Skeletal muscle tissue (tissue), 4 donors: ENCODE measurements around the gene TMEM200B. TPM values are rescaled to one million over a fixed set of nuclear protein-coding genes. Genes with fewer than 3 reads are reported as not detected.
"Not testable (repeated sequence)": the region's sequence is repeated elsewhere in the genome, so short reads cannot be mapped to it uniquely, and the experiment has no call there.

Source experiments
- H3K27ac ChIP-seq: one replicate; pipeline ENCODE4 v1.7.0; 2013; ENCODE audit warnings: mild to moderate bottlenecking, low read depth, low read length, inconsistent platforms
- H3K27me3 ChIP-seq, 3 donors: one replicate each; pipeline ENCODE4 v1.7.0; 2013; ENCODE audit warnings: low read length in 3 of 3; ENCODE audit not compliant: control insufficient read depth in 3 of 3, insufficient read depth in 3 of 3
- H3K36me3 ChIP-seq, 3 donors: one replicate each; pipeline ENCODE4 v1.7.0; 2013; ENCODE audit warnings: low read length in 3 of 3; ENCODE audit not compliant: control insufficient read depth in 3 of 3, insufficient read depth in 3 of 3
- H3K4me1 ChIP-seq, 3 donors: one replicate each; pipeline ENCODE4 v1.7.0; 2013; ENCODE audit warnings: low read length in 3 of 3, mild to moderate bottlenecking in 3 of 3; ENCODE audit not compliant: control insufficient read depth in 3 of 3, insufficient read depth in 3 of 3
- H3K4me3 ChIP-seq, 3 donors: one replicate each; pipeline ENCODE4 v1.7.0; 2013; ENCODE audit warnings: low read length in 3 of 3
- H3K9ac ChIP-seq, 3 donors: one replicate each; pipeline ENCODE4 v1.7.0; 2013; ENCODE audit warnings: low read length in 3 of 3, mild to moderate bottlenecking in 3 of 3, moderate library complexity in 2 of 3, low read depth in 1 of 3
- H3K9me3 ChIP-seq, 3 donors: one replicate each; pipeline ENCODE4 v1.7.0; 2013; ENCODE audit warnings: low read length in 3 of 3; ENCODE audit not compliant: control insufficient read depth in 3 of 3
- total RNA-seq: library from RNA; depleted of rRNA; stranded (reverse); fragments of >200 nt; gene quantifications from one replicate; pipeline ENCODE4 v1.2.3, GENCODE V29; 2014
- donor health status: Osteomylitis.

The TMEM200B gene
- total RNA-seq, 1 donor from 2014 or later = 6.8 TPM

GRCh38 chr1:29159773-29160172 is 36.1 kb upstream of the TMEM200B start:
- H3K36me3 ChIP-seq = peaks cover 25 to 45% (median 35%) of the 10 kb centered on the region in 3 donors

GRCh38 chr1:29157269-29157601 is 33.5 kb upstream of the TMEM200B start:
- Histone ChIP-seq H3K4me3 (no peak overlapping the region), H3K36me3 (peaks cover 44 to 70% (median 55%) of the 10 kb centered on the region in 3 donors), H3K27me3 (no peaks in the 10 kb centered on the region), H3K9me3 (no peaks in the 10 kb centered on the region), H3K4me1 (peaks cover 4 to 10% (median 6%) of the 10 kb centered on the region in 3 donors), H3K27ac (no peak overlapping the region), H3K9ac (no peak overlapping the region)

More at GRCh38 chr1:29159773-29160172, 36.1 kb upstream of the TMEM200B start:
- Histone ChIP-seq H3K27me3 (no peaks in the 10 kb centered on the region), H3K4me1 (peaks cover 9 to 24% (median 18%) of the 10 kb centered on the region in 3 donors), H3K27ac (no peak overlapping the region), H3K9ac (no peak overlapping the region), H3K9me3 (no peaks in the 10 kb centered on the region), H3K4me3 (no peak overlapping the region)

GRCh38 chr1:29156543-29157268 is 33.0 kb upstream of the TMEM200B start:
- H3K9me3 ChIP-seq = no peaks in the 10 kb centered on the region
- no peaks in the 10 kb centered on the region for H3K27me3 ChIP-seq
- H3K9ac ChIP-seq = no peak overlapping the region
- H3K4me1 ChIP-seq = peaks cover 2 to 5% (median 4%) of the 10 kb centered on the region in 3 donors
- peak overlapping the region; percentile 4 for H3K27ac ChIP-seq
- no peak overlapping the region for H3K4me3 ChIP-seq
- H3K36me3 ChIP-seq = peaks cover 46 to 76% (median 60%) of the 10 kb centered on the region in 3 donors

- H3K9ac ChIP-seq = no peak overlapping the region
- H3K4me3 ChIP-seq = no peak overlapping the region
- H3K4me1 ChIP-seq = peaks cover 0 to 3% (median 0%) of the 10 kb centered on the region in 3 donors
- peaks cover 69 to 89% (median 79%) of the 10 kb centered on the region in 3 donors for H3K36me3 ChIP-seq
- no peaks in the 10 kb centered on the region for H3K9me3 ChIP-seq
- no peak overlapping the region for H3K27ac ChIP-seq
- H3K27me3 ChIP-seq = no peaks in the 10 kb centered on the region
These were observed 28.5 kb upstream of the TMEM200B start for GRCh38 chr1:29152046-29152805.

GRCh38 chr1:29150346-29150745 is 26.6 kb upstream of the TMEM200B start:
- H3K4me3 ChIP-seq, H3K27ac ChIP-seq, H3K4me1 ChIP-seq, H3K27me3 ChIP-seq, H3K9ac ChIP-seq, H3K9me3 ChIP-seq: not testable (repeated sequence)
- peaks cover 70 to 94% (median 80%) of the 10 kb centered on the region in 3 donors for H3K36me3 ChIP-seq

GRCh38 chr1:29148656-29149491 is 25.2 kb upstream of the TMEM200B start:
- H3K27ac ChIP-seq = no peak overlapping the region
- H3K4me1 ChIP-seq = no peaks in the 10 kb centered on the region
- H3K4me3 ChIP-seq = no peak overlapping the region
- no peaks in the 10 kb centered on the region for H3K9me3 ChIP-seq
- peaks cover 60 to 83% (median 67%) of the 10 kb centered on the region in 3 donors for H3K36me3 ChIP-seq
- H3K9ac ChIP-seq = no peak overlapping the region
- no peaks in the 10 kb centered on the region for H3K27me3 ChIP-seq

- H3K9me3 ChIP-seq = no peaks in the 10 kb centered on the region
- no peaks in the 10 kb centered on the region for H3K4me1 ChIP-seq
- H3K27me3 ChIP-seq = no peaks in the 10 kb centered on the region
- H3K27ac ChIP-seq = no peak overlapping the region
- H3K36me3 ChIP-seq = peaks cover 40 to 55% (median 40%) of the 10 kb centered on the region in 3 donors
- H3K4me3 ChIP-seq = no peak overlapping the region
- H3K9ac ChIP-seq = no peak overlapping the region
These were observed 22.2 kb upstream of the TMEM200B start for GRCh38 chr1:29145739-29146437.

GRCh38 chr1:29144178-29144577 is 20.5 kb upstream of the TMEM200B start:
- Histone ChIP-seq H3K9ac (no peak overlapping the region), H3K27ac (no peak overlapping the region), H3K4me3 (no peak overlapping the region), H3K4me1 (no peaks in the 10 kb centered on the region), H3K27me3 (no peaks in the 10 kb centered on the region), H3K9me3 (no peaks in the 10 kb centered on the region), H3K36me3 (peaks cover 27 to 41% (median 28%) of the 10 kb centered on the region in 3 donors)

- H3K4me1 ChIP-seq = no peaks in the 10 kb centered on the region
- H3K36me3 ChIP-seq = peaks cover 13 to 26% (median 14%) of the 10 kb centered on the region in 3 donors
- H3K4me3 ChIP-seq = no peak overlapping the region
- no peak overlapping the region for H3K9ac ChIP-seq
- no peaks in the 10 kb centered on the region for H3K9me3 ChIP-seq
- H3K27me3 ChIP-seq = no peaks in the 10 kb centered on the region
- H3K27ac ChIP-seq = no peak overlapping the region
These were observed 19.0 kb upstream of the TMEM200B start for GRCh38 chr1:29142714-29143113.
